ENCODE measurements around the gene WDR27. TPM values are rescaled to one million over a fixed set of nuclear protein-coding genes. Genes with fewer than 3 reads are reported as not detected.

The WDR27 gene
- polyA plus RNA-seq, 3 donors, result 0.95 to 20.5 (median 2.0) TPM

GRCh38 chr6:169445227-169445626, 256.6 kb downstream of the WDR27 start:
- no peak overlapping the region for H3K4me3 Mint-ChIP-seq
- intact Hi-C loops (cut with micrococcal nuclease), result no loop called here
- no peaks in the 10 kb centered on the region for H3K36me3 ChIP-seq (replicated peaks in 1 of 2; ENCODE audit: control insufficient read depth in 1 of 2, insufficient read depth in 2 of 2, low read length in 2 of 2)
- H3K36me3 Mint-ChIP-seq, result no peaks in the 10 kb centered on the region
- no peak for DNase-seq
- no peaks in the 10 kb centered on the region for H3K27me3 ChIP-seq (ENCODE audit: control insufficient read depth in 2 of 2, insufficient read depth in 2 of 2, low read length in 2 of 2)
- H3K9ac ChIP-seq (ENCODE audit: insufficient read depth, low read length, poor library complexity, severe bottlenecking), result no peak overlapping the region
- no peaks in the 10 kb centered on the region for H3K79me2 ChIP-seq (ENCODE audit: insufficient read depth, low read length)
- no peak for TF ChIP-seq CTCF (IDR thresholded peaks at IDR 0.05)
- no peak overlapping the region for H3K4me3 ChIP-seq (replicated peaks in 1 of 3; ENCODE audit: low read depth in 2 of 3, low read length in 3 of 3)
- peaks cover 4 to 49% of the 10 kb centered on the region in 2 donors for H3K9me3 ChIP-seq (replicated peaks in 1 of 2; ENCODE audit: control insufficient read depth in 1 of 2, insufficient read depth in 1 of 2, low read length in 2 of 2)
- no peaks in the 10 kb centered on the region for H3K4me1 ChIP-seq (ENCODE audit: control insufficient read depth in 1 of 2, insufficient read depth in 2 of 2, low read length in 2 of 2)
- WGBS (ENCODE audit: insufficient coverage), result 90% methylated on average over 2 of the region's 7 CpGs
- H3K27ac ChIP-seq (ENCODE audit: low read depth in 1 of 2, low read length in 2 of 2), result no peak overlapping the region
- peaks cover 0 to 2% (median 0%) of the 10 kb centered on the region in 3 donors for H3K27me3 Mint-ChIP-seq (ENCODE audit: low read depth in 3 of 3)
- H3K9me3 Mint-ChIP-seq, result peaks cover 0 to 45% (median 13%) of the 10 kb centered on the region in 7 donors
- no peaks in the 10 kb centered on the region for H4K20me1 ChIP-seq (ENCODE audit: insufficient read depth, low read length)
- no peak overlapping the region for H3K4me2 ChIP-seq (replicated peaks; ENCODE audit: extremely low read depth, low read length, poor library complexity, severe bottlenecking)
- no peak overlapping the region for H2AFZ ChIP-seq (ENCODE audit: insufficient read depth, low read depth, low read length, poor library complexity, severe bottlenecking)
- peak overlapping the region in 1 of 7 donors; percentile 4 for H3K27ac Mint-ChIP-seq
- no peaks in the 10 kb centered on the region for H3K4me1 Mint-ChIP-seq

GRCh38 chr6:169441292-169441691, 260.5 kb downstream of the WDR27 start:
- H3K4me1 ChIP-seq (ENCODE audit: control insufficient read depth in 1 of 2, insufficient read depth in 2 of 2, low read length in 2 of 2), result no peaks in the 10 kb centered on the region
- intact Hi-C loops (cut with micrococcal nuclease), result no loop called here
- no peak for TF ChIP-seq CTCF (IDR thresholded peaks at IDR 0.05)
- H3K36me3 Mint-ChIP-seq, result no peaks in the 10 kb centered on the region
- H3K9ac ChIP-seq (ENCODE audit: insufficient read depth, low read length, poor library complexity, severe bottlenecking), result no peak overlapping the region
- no peaks in the 10 kb centered on the region for H3K4me1 Mint-ChIP-seq
- H3K27ac Mint-ChIP-seq, result no peak overlapping the region
- no peaks in the 10 kb centered on the region for H3K36me3 ChIP-seq (replicated peaks in 1 of 2; ENCODE audit: control insufficient read depth in 1 of 2, insufficient read depth in 2 of 2, low read length in 2 of 2)
- H2AFZ ChIP-seq (ENCODE audit: insufficient read depth, low read depth, low read length, poor library complexity, severe bottlenecking), result no peak overlapping the region
- H3K4me3 ChIP-seq (replicated peaks in 1 of 3; ENCODE audit: low read depth in 2 of 3, low read length in 3 of 3), result no peak overlapping the region
- H3K27ac ChIP-seq (ENCODE audit: low read depth in 1 of 2, low read length in 2 of 2), result no peak overlapping the region
- no peak overlapping the region for H3K4me3 Mint-ChIP-seq
- H3K27me3 Mint-ChIP-seq (ENCODE audit: low read depth in 3 of 3), result peaks cover 0 to 2% (median 1%) of the 10 kb centered on the region in 3 donors
- H4K20me1 ChIP-seq (ENCODE audit: insufficient read depth, low read length), result no peaks in the 10 kb centered on the region
- peaks cover 4 to 40% of the 10 kb centered on the region in 2 donors for H3K9me3 ChIP-seq (replicated peaks in 1 of 2; ENCODE audit: control insufficient read depth in 1 of 2, insufficient read depth in 1 of 2, low read length in 2 of 2)
- no peak for DNase-seq
- no peak overlapping the region for H3K4me2 ChIP-seq (replicated peaks; ENCODE audit: extremely low read depth, low read length, poor library complexity, severe bottlenecking)
- no peaks in the 10 kb centered on the region for H3K27me3 ChIP-seq (ENCODE audit: control insufficient read depth in 2 of 2, insufficient read depth in 2 of 2, low read length in 2 of 2)
- H3K9me3 Mint-ChIP-seq, result peaks cover 0 to 33% (median 8%) of the 10 kb centered on the region in 7 donors
- no peaks in the 10 kb centered on the region for H3K79me2 ChIP-seq (ENCODE audit: insufficient read depth, low read length)
- 83% methylated on average over 5 of the region's 5 CpGs for WGBS (ENCODE audit: insufficient coverage)

Data from CD14-positive monocyte (primary cell).